CD4-positive, alpha-beta T cell treated with Interleukin-6 for 4 hours (primary cell): ENCODE measurements around the gene EXOC8.

Experiments used
- DNase-seq: peaks from one replicate; pipeline ENCODE4 v3.0.0-alpha.2; 2020; ENCODE audit warnings: mixed read lengths

The EXOC8 gene

GRCh38 chr1:231337472-231338269, at the start of gene EXOC8:
Gene EXOC8, minus strand, starts transcription at chr1:231337852. Its CDS starts 107 bp downstream, at chr1:231337745.
- peak; percentile 96 for DNase-seq

GRCh38 chr1:231386466-231386865, 48.8 kb upstream of the EXOC8 start:
- DNase-seq = no peak

- DNase-seq = no peak
Observed at GRCh38 chr1:231385416-231385748, 47.7 kb upstream of the EXOC8 start.

GRCh38 chr1:231384696-231385415, 47.2 kb upstream of the EXOC8 start:
- no peak for DNase-seq

- DNase-seq = no peak
Observed at GRCh38 chr1:231383159-231383860, 45.7 kb upstream of the EXOC8 start.

GRCh38 chr1:231382426-231382825, 44.8 kb upstream of the EXOC8 start:
- DNase-seq = no peak

- DNase-seq = no peak
Observed at GRCh38 chr1:231381729-231382128, 44.1 kb upstream of the EXOC8 start.

GRCh38 chr1:231376875-231377549, 39.4 kb upstream of the EXOC8 start:
- DNase-seq = no peak

- DNase-seq = no peak
Observed at GRCh38 chr1:231376101-231376500, 38.4 kb upstream of the EXOC8 start.

- DNase-seq = no peak
Observed at GRCh38 chr1:231374394-231374793, 36.7 kb upstream of the EXOC8 start.

- no peak for DNase-seq
Observed at GRCh38 chr1:231372501-231372900, 34.8 kb upstream of the EXOC8 start.

- DNase-seq = no peak
Observed at GRCh38 chr1:231369282-231369681, 31.6 kb upstream of the EXOC8 start.

- no peak for DNase-seq
Observed at GRCh38 chr1:231364192-231364591, 26.5 kb upstream of the EXOC8 start.

GRCh38 chr1:231363624-231364023, 26.0 kb upstream of the EXOC8 start:
- DNase-seq = no peak

GRCh38 chr1:231362325-231362724, 24.7 kb upstream of the EXOC8 start:
- no peak for DNase-seq

GRCh38 chr1:231359113-231359512, 21.5 kb upstream of the EXOC8 start:
- DNase-seq = no peak

- DNase-seq = peak; percentile 45
Observed at GRCh38 chr1:231357831-231358354, 20.2 kb upstream of the EXOC8 start.

GRCh38 chr1:231357187-231357772, 19.6 kb upstream of the EXOC8 start:
- DNase-seq = no peak

GRCh38 chr1:231355171-231355570, 17.5 kb upstream of the EXOC8 start:
- no peak for DNase-seq

GRCh38 chr1:231354330-231355020, 16.8 kb upstream of the EXOC8 start:
- DNase-seq = no peak

GRCh38 chr1:231353086-231353485, 15.4 kb upstream of the EXOC8 start:
- DNase-seq = no peak

GRCh38 chr1:231351816-231352215, 14.2 kb upstream of the EXOC8 start:
- DNase-seq = no peak
